OCI-LY1 (cell line): ENCODE measurements around the gene MUL1.

ENCODE experiments used
- EZH2 ChIP-seq: fragments of 200-600 bp; sonication (generic), shearing (Covaris generic); IDR thresholded peaks from 2 replicates; pipeline ENCODE4 v1.8.0; 2017; ENCODE audit warnings: borderline replicate concordance, mixed run types, mild to moderate bottlenecking, antibody characterized with exemption, low read length, moderate library complexity, mixed read lengths
- TF ChIP-seq, protein P1 (sequence below): fragments of 200-600 bp; sonication (generic), shearing (Covaris generic); IDR thresholded peaks from 2 replicates; pipeline ENCODE4 v1.5.1; 2017; ENCODE audit warnings: mild to moderate bottlenecking, antibody characterized with exemption, low read length, moderate library complexity, mixed read lengths

DNA sequence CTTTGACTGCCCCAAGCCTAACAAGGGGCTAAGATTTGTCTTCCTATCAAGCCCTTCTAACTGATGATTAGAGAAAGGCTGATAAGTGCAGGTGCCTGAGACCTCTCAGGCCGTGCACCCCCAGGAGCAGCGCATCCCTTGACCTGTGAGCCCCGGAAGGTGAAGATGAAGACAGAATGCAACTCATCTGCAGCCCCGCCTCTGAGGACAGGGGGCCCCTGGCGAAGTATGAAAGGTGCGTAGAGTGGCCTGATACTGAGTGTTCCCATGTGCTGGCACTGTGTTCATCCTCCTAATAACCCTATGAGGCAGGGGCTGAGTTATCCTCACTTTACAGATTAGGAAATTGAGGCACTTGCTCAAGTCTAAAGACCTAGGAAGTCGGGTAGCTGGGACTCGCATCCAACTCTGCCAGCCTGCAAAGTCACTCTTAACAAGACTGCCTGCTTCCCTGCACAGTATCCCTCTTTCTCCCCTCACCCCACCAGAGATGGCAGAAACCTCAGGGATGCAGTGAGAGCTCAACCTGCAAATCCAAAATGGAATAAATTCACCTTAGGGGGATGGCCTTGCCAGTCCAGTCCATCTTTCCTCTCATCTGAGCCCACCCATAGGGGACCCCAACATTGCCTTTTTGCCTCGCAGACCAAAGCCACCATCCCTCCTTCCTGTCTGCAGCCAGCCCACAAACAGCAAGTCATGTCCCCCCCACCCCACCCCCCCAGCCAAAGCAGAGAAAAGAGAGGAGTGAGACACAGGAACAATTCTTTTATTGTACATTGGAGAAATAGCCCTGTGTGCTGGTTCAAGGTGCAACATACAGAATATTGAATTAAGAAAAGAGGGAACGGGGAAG lies 26.1 kb downstream of the MUL1 start:
- TF ChIP-seq, protein P1, sequence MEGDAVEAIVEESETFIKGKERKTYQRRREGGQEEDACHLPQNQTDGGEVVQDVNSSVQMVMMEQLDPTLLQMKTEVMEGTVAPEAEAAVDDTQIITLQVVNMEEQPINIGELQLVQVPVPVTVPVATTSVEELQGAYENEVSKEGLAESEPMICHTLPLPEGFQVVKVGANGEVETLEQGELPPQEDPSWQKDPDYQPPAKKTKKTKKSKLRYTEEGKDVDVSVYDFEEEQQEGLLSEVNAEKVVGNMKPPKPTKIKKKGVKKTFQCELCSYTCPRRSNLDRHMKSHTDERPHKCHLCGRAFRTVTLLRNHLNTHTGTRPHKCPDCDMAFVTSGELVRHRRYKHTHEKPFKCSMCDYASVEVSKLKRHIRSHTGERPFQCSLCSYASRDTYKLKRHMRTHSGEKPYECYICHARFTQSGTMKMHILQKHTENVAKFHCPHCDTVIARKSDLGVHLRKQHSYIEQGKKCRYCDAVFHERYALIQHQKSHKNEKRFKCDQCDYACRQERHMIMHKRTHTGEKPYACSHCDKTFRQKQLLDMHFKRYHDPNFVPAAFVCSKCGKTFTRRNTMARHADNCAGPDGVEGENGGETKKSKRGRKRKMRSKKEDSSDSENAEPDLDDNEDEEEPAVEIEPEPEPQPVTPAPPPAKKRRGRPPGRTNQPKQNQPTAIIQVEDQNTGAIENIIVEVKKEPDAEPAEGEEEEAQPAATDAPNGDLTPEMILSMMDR = no peak
- no peak for TF ChIP-seq EZH2
